ENCODE results near the gene CROCC2.
"Not testable (repeated sequence)": the region's sequence is repeated elsewhere in the genome, so short reads cannot be mapped to it uniquely, and the experiment has no call there.

The CROCC2 gene

DNA sequence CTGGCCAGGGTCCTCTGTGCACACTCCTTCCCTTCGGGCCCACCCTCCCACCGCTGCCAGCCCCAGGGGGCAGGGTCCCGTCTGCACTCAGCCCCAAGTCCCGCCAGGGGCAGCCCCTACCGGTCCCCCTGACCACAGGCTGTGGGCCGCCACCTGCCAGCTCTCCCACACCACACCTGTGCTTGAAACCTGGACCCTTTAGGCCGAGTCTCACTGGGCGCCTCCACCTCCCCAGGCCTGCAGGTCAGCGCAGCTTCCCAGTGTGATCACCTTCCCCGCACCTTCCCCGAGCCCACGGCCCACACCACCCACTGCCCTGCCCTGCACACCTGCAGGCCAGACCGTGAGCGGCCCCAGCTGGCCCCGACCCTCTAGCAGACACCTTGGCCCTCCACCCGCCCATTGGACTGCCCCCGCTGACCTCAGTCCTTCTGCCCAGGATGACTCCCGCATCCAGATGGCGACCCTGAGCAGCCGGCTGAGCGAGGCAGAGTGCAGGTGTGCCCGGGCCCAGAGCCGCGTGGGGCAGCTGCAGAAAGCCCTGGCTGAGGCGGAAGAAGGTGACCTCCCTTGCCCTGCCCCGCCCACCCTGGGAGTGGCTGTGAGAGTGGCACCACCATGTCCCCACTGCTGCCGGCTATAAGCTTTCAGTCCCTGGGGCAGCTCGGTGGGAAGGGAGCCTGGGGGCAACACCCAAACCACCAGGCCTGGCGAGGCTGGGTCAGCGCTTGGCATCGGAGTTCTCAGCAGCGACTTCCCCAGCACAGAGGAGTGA lies 61.0 kb downstream of the CROCC2 start:
- no peak for DNase-seq (ENCODE audit: low read depth in 3 of 3)

DNA sequence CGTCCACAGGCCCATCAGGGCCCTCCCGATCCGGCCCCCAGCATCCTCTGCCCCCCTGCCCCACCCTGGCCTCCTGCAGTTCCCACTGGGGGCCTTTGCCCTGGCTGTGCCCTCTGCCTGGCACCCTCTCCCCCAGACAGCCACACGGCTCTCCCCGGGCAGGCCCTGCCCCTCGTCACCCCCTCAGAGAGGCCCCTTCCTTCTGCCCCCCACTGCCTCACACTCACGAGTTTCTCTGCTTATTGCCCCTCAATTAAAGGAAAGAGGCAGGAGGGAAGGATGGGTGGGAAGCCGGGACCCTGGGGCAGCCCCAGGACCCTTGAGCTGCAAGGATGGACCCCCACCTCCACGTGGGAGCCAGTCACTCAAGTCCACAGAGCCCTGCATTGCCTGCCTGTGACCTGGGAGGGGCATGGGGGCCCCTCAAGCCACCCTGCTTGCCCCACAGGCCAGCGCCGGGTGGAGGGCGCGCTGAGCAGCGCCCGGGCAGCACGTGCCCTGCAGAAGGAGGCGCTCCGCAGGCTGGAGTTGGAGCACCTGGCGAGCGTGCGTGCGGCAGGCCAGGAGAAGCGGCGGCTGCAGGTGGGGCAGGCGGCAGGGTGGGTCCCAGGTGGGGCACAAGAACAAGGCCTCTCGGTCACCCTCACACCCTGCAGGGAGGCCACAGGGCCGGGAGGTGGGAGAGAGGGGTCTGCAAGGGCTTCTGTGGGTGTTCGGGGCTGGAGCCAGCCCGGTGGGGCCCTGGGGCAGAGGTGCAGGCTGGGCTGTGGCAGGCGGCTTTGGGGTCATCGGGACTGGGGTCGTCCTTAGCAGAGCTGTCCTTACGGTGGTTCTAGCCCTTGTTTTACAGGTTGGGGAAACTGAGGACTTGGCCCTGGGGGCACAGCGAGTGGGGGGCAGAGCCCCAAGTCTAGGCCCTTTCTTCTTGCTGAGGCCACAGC lies 61.8 kb downstream of the CROCC2 start:
- DNase-seq (ENCODE audit: low read depth in 3 of 3), result no peak

DNA sequence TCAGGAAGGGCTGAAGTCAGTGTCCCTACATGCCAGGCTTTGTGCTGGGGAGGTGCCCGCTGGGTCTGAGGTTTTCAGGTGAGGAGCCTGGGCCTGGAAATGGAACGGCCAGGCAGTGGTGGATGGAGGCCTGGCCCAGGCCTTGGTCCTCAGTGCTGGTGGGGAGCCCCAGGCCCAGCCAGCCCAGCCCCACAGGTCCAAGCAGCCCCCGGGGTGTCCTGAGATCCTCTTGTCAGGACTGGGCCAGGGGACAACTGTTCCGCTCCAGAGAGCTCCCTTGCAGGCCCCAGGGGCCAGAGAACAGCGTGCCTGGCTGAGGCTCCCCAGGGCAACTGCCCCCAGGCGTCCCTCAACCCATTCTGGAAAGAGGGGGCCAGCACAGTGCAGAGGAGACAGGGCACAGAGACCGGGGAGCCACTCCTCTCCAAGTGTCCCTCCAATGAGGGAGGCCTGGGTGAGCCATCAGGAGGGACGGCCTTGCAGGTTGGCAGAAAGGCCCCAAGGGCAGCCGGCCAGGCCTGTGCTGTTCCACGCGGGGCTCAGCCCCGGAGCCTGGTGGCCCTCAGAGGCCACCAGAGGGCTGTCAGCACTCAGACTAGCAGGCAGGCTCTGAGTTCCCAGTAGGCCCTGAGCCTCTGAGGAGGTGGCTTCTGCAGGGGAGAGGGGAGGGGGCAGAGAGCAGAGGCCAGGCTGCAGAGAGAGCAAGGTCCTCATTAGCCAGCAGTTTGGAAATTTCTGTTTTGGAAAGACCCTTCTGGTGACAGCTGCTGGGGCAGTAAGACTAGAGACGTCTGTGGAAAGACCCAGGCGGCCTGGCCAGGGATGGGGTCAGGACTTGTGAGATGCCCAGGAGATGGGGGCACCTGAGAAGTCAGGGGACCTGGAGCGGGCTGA lies 62.8 kb downstream of the CROCC2 start:
- no peak for DNase-seq (ENCODE audit: low read depth in 3 of 3)

DNA sequence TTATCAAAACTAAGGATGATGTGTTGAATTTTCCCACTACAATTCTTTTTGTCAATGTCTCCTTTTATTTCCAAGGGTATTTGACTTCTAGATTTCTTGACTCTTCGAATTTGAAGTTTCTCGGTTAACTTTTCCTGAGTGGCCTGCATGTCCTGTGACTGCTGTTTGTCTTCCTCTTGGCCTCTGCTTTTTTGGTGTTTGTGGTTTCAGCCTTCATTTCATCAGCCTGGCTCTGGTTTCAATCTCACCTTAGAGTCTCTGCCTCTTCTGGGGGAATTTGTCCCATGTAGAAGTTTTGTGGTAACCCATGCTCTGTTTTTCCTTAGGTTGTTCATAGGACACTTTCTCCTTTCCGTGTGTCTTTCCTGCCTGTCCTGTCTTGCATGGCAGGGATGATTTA lies 64.0 kb downstream of the CROCC2 start:
- DNase-seq (ENCODE audit: low read depth in 3 of 3), result no peak

DNA sequence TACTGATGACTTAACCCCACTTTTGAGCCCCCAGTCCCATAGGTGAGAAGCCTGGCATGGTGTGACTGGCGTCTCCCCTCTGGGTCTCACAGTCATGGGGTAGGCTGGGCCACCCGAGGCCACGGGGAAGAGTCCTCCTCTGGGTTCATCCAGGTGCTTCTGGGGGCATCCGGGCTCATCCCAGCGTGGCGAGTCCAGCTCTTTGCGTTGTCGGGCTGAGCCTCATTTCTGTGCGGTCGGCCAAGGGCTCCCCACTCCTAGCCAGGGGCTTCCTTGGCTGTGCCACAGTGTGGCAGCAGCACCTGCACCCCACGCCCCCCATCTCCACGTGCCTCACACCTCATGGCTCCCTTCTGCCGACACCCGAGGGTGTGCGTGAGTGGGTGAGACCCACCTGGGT lies 64.7 kb downstream of the CROCC2 start:
- no peak for DNase-seq (ENCODE audit: low read depth in 3 of 3)

DNA sequence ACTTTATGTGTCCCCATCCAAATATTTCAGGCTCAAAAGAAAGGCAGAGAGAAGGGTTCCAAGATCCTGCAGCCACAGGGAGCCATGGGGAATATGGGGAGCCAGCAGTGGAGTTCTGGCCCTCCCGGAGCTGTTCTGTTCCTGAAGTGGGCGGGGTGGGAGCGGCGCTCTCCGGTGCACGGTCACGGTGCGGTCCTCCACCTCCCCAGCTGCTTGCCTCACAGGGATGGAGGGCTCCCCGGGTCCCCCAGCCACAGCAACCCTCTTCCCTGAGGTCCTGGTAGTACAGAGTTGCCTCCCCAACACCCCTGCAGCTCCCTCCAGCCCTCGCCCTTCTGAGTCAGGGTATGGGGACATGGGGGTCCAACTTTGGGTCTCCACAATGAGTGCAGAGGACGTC lies 66.1 kb downstream of the CROCC2 start:
- no peak for DNase-seq (ENCODE audit: low read depth in 3 of 3)

DNA sequence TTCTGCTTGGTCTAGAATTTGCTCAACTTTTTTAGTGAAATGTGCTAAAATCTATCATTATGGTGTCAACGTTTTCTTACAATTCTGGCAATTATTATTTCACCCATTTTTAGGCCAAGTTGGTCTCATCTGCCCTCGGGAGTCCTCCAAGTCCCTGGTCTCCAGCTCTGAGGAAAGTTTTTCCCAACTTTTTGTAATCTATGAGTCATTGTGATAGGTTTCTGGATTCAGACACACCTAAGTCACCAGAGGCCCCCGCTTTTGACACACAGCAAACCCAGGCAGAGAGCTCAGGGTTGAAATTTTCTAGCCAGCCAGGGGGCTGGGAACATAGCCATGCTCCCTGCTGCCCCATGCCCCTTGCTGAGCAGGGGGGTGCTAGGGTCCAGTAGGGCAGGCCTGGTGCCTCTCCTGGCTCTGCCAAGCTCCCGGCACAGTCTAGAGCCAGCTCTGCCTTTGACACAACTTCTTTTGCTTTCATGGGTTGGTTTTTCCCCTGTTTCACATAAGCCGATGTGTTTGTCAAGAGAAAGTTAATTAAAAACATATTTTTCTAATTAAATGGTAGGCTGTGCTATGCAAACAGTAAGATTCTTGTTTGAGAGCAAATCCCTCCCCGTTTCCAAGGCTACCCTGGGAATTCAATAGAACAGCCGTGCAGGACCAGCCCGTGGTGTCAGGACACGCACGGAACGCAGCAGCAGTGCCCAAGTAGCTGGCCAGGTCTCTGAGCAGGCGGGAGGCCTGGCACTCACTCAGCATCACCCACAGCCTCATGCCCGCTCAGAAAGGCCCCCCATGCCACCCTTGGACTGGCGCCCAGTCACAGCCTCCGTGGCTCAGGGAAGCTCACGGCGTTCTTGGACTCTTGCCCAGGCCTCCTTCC lies 66.7 kb downstream of the CROCC2 start:
- no peak for DNase-seq (ENCODE audit: low read depth in 3 of 3)

DNA sequence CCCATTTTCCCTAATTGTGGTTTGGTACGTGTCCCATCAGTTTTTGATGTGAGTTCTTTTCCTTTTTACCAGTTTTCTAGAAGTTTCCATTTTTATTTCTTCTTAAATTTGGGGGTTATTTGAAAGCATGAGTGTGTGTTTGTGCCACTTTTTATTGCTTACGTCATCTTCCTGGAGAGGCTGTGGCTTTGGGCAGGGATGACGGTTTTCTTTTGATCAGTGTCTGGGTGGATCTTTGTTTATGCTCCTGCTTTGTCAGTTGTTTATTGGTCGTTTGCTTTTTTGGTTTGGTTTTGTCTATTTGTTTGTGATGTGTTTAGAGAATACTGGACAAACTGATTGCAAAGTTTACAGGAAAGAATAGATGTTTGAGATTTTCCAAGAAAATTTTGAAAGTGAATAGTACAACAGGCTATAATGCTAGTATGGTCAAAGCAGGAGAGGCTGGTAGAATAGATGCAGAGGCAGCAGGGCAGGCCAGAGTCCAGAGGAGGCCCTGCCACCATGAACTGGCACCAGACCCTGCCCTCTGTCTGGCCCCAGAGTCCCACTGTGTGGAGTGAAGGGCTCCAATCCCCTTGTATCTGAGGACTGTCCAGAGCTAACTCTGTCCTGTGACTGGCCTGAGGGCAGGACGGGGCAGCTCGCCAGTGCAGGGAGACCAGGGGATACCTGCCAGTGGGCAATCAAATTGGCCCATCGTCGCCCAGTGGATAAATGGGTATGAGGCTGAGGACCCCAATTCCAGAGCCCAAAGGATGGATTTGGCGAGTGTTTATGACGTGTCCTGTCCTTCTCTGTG lies 68.8 kb downstream of the CROCC2 start:
- no peak for DNase-seq (ENCODE audit: low read depth in 3 of 3)

DNA sequence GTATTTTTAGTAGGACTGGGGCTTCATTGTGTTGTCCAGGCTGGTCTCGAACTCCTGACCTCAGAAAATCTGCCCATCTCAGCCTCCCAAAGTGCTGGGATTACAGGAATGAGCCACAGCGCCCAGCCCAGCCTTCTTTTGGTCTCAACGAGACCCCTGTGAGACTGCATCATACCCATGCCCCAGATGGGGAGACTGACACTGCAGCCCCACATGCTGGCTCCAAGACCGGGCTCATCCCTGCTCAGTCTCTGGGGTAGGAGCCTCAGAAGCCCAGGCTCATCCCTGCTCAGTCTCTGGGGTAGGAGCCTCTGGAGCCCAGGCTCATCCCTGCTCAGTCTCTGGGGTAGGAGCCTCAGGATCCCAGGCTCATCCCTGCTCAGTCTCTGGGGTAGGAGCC lies 69.8 kb downstream of the CROCC2 start:
- DNase-seq (ENCODE audit: low read depth in 3 of 3), result not testable (repeated sequence)

DNA sequence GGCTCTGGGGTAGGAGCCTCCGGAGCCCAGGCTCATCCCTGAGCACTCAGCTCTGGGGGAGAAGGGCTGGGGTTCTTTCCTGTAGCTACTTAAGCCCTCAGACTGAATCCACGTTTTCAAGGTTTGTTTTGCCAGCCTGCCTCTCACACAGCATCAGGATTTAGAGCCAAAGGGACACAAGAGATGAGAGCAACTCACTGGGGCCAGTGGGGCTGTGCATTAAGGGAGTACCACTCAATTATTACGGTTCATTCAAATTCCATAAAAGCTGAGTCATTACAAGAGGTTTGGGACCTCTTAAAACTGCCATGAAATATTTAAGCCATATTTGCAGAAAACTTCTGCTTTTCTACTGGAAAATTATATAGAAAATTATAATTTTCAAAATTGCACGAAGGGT lies 75.1 kb downstream of the CROCC2 start:
- DNase-seq (ENCODE audit: low read depth in 3 of 3), result no peak

DNA sequence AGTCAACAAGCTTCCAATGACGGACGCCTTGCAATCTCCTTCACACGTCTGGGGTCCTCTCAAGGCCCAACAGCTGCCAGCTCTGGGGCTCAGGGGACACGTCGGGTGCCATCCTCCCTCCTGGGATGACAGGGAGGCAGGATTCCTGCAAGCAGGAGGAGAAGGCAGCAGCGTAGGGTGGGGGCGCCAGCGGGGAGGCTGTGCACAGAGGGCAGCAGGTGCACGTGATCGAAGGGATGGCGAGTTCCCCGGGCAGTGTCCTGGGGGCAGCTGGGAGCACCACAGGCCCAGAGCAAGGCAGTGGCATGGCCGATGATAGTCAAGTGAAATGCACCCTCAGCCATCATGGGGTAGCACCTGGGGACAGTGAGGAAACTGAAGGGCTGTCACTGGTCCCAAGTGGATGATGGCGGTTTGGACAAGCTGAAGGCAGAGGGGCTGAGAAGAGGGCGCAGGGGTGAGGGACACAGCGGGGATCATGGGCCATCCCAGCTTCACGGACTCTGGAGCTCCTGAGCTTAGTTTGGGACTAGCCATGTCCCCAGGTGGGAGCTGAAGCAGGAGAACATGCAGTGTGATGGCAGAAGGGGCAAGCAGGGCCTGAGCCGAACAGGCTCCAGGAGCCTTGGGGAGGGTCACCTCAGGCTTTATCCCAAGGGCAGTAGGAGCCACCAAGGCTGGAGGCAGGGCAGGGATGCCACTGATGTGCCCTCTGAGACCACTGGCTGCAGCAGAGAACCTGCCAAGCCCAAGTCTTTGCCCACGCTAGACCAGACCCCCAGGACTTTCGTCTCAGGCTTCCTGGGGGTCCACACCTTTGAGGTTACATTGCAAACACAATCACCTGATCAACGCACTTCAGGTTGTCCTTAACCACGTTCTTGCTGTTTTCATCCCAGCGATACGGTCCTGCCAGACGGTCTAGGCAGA lies 76.0 kb downstream of the CROCC2 start:
- DNase-seq (ENCODE audit: low read depth in 3 of 3), result no peak

DNA sequence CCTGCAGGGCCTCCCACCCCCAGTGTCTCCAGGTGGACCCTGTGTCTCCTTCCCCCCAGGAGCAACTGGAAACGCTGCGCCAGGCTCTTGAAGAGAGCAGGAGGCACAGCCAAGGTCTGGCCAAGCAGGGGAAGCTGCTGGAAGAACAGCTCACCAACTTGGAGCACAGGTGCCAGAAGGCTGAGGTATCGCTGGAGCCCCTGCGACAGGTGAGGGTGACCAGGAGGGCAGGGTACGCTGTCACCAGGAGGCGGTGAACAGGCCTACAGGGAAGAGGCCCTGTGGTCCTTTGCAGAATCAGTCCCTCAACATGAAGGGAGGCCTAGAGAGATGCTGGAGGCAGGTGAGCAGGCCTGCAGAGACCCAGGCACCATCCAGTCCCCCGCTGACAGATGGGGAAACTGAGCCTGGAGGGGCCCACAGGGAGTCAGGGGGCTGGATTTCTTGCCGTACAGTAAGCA lies 76.7 kb downstream of the CROCC2 start:
- DNase-seq (ENCODE audit: low read depth in 3 of 3), result no peak

DNA sequence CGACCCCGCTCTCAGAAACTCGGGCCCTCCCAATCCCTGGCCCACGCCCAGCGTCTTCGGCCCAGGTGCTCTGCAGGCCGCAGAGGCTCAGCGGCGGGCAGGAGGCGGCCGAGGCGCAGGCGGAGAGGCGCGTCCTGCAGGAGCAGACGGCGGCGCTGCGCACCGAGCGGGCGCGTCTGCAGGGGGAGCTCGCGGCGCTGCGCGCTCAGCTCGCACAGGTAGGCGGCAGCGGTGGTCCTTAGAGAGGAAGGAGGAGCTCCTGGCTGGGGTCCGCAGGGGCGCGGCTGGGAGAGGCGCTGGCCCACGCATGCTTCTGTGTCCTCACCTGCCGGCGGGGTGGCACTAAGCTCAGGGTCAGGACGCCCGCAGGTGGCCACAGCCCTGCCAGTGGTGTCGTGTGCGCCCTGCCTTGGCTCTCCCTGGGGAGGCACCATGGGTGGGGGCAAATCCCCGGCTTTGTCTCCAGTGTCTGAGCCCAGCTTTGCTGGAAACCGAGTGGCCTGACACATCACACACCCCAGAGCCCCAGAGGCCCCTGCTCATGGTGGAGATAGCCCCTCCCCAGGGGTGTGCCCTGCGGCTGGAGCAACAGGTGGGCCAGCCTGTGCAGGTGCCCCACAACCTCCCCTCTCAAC lies 77.3 kb downstream of the CROCC2 start:
- DNase-seq (ENCODE audit: low read depth in 3 of 3), result peak in 1 of 3 donors; percentile 22

DNA sequence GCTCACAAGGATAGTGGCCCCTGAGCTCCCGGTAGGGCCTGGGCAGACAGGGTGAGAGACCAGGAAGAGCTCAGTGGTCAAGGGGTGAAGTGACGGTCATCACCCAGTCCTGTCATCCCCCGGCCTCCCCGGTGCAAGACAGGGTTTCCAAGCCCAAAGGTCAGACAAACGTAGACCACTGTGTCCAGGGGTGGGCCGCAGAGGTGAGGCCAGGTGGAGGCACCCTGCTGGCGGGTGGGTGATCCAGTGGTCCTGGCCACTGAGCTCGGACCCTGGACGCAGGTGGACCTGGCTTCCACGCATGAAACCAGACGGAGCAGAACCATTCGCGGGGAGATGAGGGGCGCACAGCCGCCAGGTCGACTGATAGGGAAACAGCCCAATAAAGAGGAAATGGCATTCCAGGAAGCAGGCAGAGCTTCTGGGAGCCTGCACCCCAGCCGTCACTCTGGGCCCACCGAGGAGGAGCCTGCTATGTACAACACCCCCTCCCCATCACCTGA lies 77.9 kb downstream of the CROCC2 start:
- no peak for DNase-seq (ENCODE audit: low read depth in 3 of 3)

DNA sequence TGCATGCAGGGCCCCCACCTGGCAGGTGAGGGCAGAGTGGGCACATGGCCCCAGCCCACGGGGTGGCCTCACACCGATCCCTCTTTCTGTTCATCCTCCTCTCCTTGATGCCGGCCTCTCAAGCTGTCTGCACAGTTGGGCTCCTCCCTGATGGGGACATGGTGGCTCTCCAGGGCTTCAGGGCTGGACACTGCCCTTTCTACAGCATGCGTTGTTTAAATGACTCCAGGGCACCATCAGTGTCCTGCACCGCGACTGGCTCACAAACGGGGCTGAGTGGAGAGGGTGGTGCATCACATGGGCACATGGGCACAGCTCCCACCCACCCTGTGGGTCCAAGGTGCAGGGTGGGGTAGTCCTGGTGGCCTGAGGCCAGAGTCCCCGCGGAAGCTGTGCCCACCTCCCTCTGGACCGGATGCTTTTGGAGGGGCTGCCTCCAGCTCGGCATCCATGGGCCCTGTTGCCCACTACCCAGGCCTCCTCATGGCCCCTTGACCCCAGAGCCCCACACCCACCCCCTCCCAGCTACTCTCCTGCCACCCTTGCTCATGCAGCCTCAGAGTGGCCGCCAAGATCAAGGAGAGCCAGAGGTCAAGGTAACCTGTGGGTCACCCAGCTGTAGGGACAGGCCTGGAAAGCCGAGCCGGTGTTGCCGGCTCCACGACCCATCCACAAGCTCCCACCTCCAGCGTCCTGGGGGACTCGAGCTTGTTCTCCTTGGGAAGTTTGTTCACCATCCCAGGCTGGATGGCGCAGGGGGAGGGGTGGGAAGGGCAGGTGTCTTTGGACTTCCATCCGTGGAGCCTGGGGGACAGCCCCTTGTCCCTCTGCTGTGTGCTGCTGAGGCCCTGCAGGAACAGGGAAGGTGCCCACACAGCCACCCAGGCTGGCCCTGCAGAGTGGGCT lies 80.0 kb downstream of the CROCC2 start:
- no peak for DNase-seq (ENCODE audit: low read depth in 3 of 3)

DNA sequence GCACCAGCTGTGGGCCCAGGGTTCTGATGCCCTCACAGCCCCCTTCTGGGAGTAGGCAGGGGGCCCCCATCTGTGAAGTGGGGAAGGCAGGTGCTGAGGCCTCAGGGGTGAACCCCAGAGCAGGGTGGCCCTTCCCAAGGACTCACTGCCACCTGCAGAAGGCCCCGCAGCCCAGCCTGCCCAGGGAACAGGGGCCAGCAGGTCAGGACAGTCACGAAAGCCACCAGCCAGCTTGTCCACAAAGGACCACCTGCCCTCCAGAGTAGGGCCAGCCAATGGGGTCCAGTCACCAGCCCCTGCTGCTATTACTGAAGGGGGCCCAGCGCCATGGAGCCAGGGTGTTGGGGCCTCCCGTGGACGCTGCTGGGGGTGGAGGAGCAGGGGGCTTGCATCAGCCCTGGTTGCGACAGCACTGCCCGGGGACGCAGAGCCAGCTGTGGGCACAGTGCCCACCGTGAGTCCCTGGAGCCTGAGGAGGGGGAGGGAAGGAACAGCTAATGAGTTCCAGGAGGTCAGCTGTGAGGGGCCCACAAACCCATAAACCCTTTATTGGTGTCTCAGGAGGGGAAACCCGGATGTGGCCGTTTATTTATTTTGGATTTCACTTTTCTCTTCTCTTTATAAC lies 80.8 kb downstream of the CROCC2 start:
- no peak for DNase-seq (ENCODE audit: low read depth in 3 of 3)

DNA sequence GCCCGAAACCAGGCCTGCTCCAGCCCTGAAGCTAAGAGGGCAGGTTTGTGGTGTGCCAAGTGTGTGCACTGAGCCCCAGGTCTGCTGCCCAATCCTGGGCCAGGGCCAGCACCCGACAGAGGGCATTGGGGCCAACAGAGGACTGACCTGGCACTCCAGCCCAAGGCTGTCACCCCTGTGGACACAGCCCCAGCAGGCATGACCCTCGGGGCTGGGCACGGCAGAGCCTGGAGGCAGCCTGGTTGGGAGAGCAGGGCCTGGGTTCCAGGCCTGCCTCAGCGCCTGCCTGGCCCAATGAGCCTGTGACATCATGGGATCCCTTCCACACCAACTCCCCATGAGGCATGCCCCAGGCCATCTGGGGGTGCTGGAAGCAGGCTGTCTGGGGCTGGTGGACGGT lies 81.5 kb downstream of the CROCC2 start:
- DNase-seq (ENCODE audit: low read depth in 3 of 3), result no peak

All from stimulated activated CD4-positive, alpha-beta T cell treated with anti-CD3 and anti-CD28 coated beads, TNF-alpha, amount 100 ng/mL, for 48 hours (primary cell).